Spleen (tissue), 11 donors: ENCODE data around the gene GOLT1A. TPM values are rescaled to one million over a fixed set of nuclear protein-coding genes. Genes with fewer than 3 reads are reported as not detected.
A peak's percentile ranks its signal among the peaks of the same experiment; 100 is the strongest.

Source experiments
- DNase-seq: peaks from one replicate; pipeline ENCODE4 v3.0.0-alpha.2; 2020
- H3K27ac ChIP-seq, 8 donors: fragments of 200-600 bp; sonication (generic) in 7 of 8; 1 replicate in 4 of 8; 2 replicates in 4 of 8; pipeline versions ENCODE4 v1.5.0 to v1.8.0; 2016 to 2021; ENCODE audit warnings: inconsistent platforms in 4 of 8, mild to moderate bottlenecking in 4 of 8, moderate library complexity in 1 of 8
- H3K27me3 ChIP-seq, 7 donors: fragments of 200-600 bp; sonication (generic) in 6 of 7; replicated peaks in 1 of 7; 1 replicate in 4 of 7; 2 replicates in 3 of 7; pipeline versions ENCODE4 v1.5.0 to v1.8.0; 2016 to 2021; ENCODE audit warnings: inconsistent platforms in 3 of 7, mild to moderate bottlenecking in 1 of 7
- H3K36me3 ChIP-seq, 6 donors: fragments of 200-600 bp; sonication (generic) in 5 of 6; 1 replicate in 4 of 6; 2 replicates in 2 of 6; pipeline versions ENCODE4 v1.5.0 to v1.8.0; 2016 to 2021; ENCODE audit warnings: inconsistent platforms in 2 of 6
- H3K4me1 ChIP-seq, 6 donors: fragments of 200-600 bp; sonication (generic) in 5 of 6; 1 replicate in 3 of 6; 2 replicates in 3 of 6; pipeline versions ENCODE4 v1.5.0 to v1.8.0; 2016 to 2021; ENCODE audit warnings: inconsistent platforms in 3 of 6
- H3K4me3 ChIP-seq, 8 donors: fragments of 200-600 bp; sonication (generic) in 7 of 8; 1 replicate in 4 of 8; 2 replicates in 4 of 8; pipeline versions ENCODE4 v1.5.0 to v1.8.0; 2016 to 2021; ENCODE audit warnings: inconsistent platforms in 4 of 8, mild to moderate bottlenecking in 4 of 8, moderate library complexity in 2 of 8
- H3K9me3 ChIP-seq, 8 donors: fragments of 200-600 bp; sonication (generic) in 7 of 8; 1 replicate in 4 of 8; 2 replicates in 4 of 8; pipeline versions ENCODE4 v1.5.0 to v1.8.0; 2016 to 2021; ENCODE audit warnings: inconsistent platforms in 4 of 8
- POLR2A ChIP-seq, 3 donors: fragments of 450-650 bp; IDR thresholded peaks; one replicate each; pipeline ENCODE4 v1.5.1; 2017; ENCODE audit warnings: antibody characterized with exemption in 3 of 3, mild to moderate bottlenecking in 1 of 3
- POLR2AphosphoS5 ChIP-seq, 3 donors: sonication (generic); formaldehyde crosslinking; IDR thresholded peaks; one replicate each; pipeline ENCODE4 v1.5.1; 2017; ENCODE audit warnings: antibody characterized with exemption in 3 of 3
- WGBS, 5 donors: extraction: QIAGEN DNeasy Blood & Tissue Kit in 3 of 5; methylation state at CpG; one replicate each; pipeline versions ENCODE4 v1.1.5 to v1.1.7; 2013 to 2018; 5-methylcytosine and 5-hydroxymethylcytosine counted together
- intact Hi-C: fragments of 100-400 bp; cut with DNase I; formaldehyde crosslinking; loops from one replicate; pipeline ENCODE4 v1.15.0; 2023; ENCODE audit warnings: low total_unique reads
- polyA plus RNA-seq, 3 donors: library from polyadenylated mRNA; stranded (reverse); fragments of 200-250 nt; gene quantifications; one replicate each; pipeline ENCODE4 v1.2.1, GENCODE V29; 2013
- total RNA-seq, 7 donors: library from RNA; depleted of rRNA in 3 of 7; stranded (reverse); fragments of >200 nt in 3 of 7; fragmentation: NEBNext Ultra II Directional in 4 of 7; extraction: Animal tissue kit (Norgen Biotek cat#: 25700) in 4 of 7; gene quantifications; one replicate each; pipeline versions ENCODE4 v1.1.0 to v1.2.1, GENCODE V29; 2016 to 2021
- TF ChIP-seq, protein P1 (sequence below), 11 experiments: fragments of 200-600 bp in 7 of 11; fragments of 450-650 bp in 4 of 11; sonication (generic) in 4 of 11; IDR thresholded peaks in 8 of 11; conservative IDR thresholded peaks in 3 of 11; 1 replicate in 7 of 11; 2 replicates in 4 of 11; pipeline versions ENCODE4 v1.4.0 to v1.8.0; 2016 to 2021; ENCODE audit warnings: antibody characterized with exemption in 11 of 11, inconsistent platforms in 4 of 11, mild to moderate bottlenecking in 1 of 11
- donor health status: healthy with polysubstance abuse.
- donor health status: DM: no; HTN: no; CAD: no; lungs with moderate emphysema.
- donor health status: DM: no; HTN: no; CAD: no.
- donor health status: Bipolar disorder and iron deficiency.
- donor health status: healthy.
- donor health status: DM: no; HTN: no; CAD: no.
- donor health status: DM: yes; HTN: yes; CAD: no.

Gene GOLT1A
- total and polyA plus RNA-seq, 10 donors, result 0.13 to 0.24 TPM; not detected in 8

DNA sequence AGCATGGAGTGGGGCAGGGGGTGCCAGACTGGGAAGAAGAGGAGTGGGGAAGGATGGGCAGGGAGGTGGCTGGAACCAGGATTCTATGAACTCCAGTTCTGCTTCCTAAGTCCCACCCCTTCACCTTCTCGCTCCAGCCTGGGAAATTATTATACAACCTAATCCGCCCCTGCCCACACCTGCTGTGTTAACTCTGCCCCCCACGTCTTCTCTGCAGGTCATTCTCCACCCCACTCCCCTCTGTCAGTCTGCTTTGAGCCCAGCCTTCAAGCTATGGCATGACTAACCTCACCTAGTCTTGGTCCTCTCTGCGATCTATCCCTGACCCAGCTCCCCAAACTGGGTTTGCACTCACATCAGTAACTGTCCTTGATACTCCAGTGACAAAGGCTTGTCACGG lies 46.0 kb upstream of the GOLT1A start:
- Histone ChIP-seq H3K4me3 (no peak overlapping the region), H3K27ac (no peak overlapping the region), H3K36me3 (no peaks in the 10 kb centered on the region), H3K4me1 (peaks cover 0 to 10% (median 7%) of the 10 kb centered on the region in 6 donors), H3K27me3 (no peaks in the 10 kb centered on the region), H3K9me3 (no peaks in the 10 kb centered on the region)
- 85 to 93% (median 91%) methylated on average over 5 of the region's 5 CpGs for WGBS, 5 donors
- intact Hi-C loops, result loop anchor here (10.0 kb wide), 1 partner anchor 105 kb away; no protein-coding TSS in a partner anchor
- no peak for DNase-seq
- TF ChIP-seq POLR2A (IDR thresholded peaks at IDR 0.05) (no peak), POLR2AphosphoS5 (IDR thresholded peaks at IDR 0.05) (no peak)
- TF ChIP-seq, protein P1, sequence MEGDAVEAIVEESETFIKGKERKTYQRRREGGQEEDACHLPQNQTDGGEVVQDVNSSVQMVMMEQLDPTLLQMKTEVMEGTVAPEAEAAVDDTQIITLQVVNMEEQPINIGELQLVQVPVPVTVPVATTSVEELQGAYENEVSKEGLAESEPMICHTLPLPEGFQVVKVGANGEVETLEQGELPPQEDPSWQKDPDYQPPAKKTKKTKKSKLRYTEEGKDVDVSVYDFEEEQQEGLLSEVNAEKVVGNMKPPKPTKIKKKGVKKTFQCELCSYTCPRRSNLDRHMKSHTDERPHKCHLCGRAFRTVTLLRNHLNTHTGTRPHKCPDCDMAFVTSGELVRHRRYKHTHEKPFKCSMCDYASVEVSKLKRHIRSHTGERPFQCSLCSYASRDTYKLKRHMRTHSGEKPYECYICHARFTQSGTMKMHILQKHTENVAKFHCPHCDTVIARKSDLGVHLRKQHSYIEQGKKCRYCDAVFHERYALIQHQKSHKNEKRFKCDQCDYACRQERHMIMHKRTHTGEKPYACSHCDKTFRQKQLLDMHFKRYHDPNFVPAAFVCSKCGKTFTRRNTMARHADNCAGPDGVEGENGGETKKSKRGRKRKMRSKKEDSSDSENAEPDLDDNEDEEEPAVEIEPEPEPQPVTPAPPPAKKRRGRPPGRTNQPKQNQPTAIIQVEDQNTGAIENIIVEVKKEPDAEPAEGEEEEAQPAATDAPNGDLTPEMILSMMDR (IDR thresholded peaks at IDR 0.05 in 8 of 11, conservative IDR thresholded peaks at IDR 0.05 in 3 of 11), result no peak

DNA sequence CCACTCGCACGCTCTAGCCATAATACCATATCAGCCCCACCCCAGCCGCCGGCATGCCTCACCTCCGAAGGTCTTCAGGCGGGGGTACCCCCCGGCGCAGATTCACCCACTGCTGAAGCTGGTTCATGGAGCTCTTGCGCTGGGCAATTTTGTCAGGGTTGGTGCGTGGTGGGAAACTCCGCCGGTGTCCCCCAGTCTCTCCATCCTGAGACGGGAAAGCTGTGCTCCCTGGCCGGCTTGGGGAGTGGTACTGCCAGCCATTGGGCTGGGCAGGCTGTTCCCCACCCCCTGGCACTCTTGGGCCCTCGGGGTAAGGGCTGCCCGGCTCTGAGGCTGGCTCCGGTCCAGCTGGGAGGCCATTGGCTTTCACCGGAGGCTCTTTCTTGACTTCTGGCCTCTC lies 45.4 kb upstream of the GOLT1A start:
- WGBS, 5 donors, result 86 to 96% (median 94%) methylated on average over 8 to 18 of the region's 18 CpGs
- peaks cover 0 to 5% (median 2%) of the 10 kb centered on the region in 6 donors for H3K4me1 ChIP-seq
- intact Hi-C loops, result loop anchor here (10.0 kb wide), 1 partner anchor 106 kb away; no protein-coding TSS in a partner anchor
- no peaks in the 10 kb centered on the region for H3K27me3 ChIP-seq
- H3K36me3 ChIP-seq, result no peaks in the 10 kb centered on the region
- H3K9me3 ChIP-seq, result no peaks in the 10 kb centered on the region
- H3K27ac ChIP-seq, result no peak overlapping the region
- TF ChIP-seq POLR2A (IDR thresholded peaks at IDR 0.05), result no peak
- no peak for TF ChIP-seq POLR2AphosphoS5 (IDR thresholded peaks at IDR 0.05)
- TF ChIP-seq, protein P1 (IDR thresholded peaks at IDR 0.05 in 8 of 11, conservative IDR thresholded peaks at IDR 0.05 in 3 of 11), result no peak
- no peak for DNase-seq
- no peak overlapping the region for H3K4me3 ChIP-seq

DNA sequence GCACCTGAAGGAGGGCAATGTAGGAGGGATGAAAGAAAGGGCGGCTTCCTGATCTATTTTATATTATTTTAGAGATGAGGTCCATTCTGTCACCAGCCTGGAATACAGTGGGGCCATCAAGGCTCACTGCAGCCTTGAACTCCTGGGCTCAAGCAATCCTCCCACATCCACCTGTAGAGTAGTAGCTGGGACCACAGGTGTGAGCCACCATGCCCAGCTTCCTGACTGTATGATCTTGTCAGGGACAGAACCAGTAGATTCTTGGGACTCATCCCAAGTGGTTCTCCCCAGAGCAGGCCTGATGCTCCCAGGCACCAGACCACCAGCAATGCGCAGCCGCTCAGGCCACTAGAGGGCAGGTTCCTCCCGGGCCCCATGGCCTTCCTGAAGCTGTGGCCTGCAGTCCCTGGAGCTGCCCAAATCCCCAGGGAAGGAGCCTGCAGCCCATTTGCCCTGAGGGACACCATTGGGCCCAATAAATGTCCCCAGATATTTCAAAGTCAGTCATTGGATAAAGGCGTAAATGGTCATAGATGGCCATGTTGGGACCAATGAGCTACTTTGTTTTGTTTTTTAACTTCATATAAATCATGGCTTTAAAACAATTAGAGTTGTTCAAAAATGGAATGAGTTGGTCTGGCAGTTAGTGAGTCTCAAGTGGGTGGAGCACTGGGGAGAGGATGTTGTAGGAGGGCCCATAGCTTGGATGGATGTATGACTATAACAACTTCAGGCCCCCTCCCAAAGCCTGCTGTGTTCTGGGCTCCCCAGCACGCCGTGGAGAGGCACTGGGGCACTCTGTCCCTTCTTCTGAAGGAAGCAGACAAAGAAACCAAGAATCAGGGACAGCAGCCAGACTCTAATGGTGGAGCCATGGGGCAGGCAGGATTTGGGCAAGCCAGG lies 44.7 kb upstream of the GOLT1A start:
- no peak for TF ChIP-seq POLR2A (IDR thresholded peaks at IDR 0.05)
- peak in 1 of 3 donors; percentile 17 for TF ChIP-seq POLR2AphosphoS5 (IDR thresholded peaks at IDR 0.05)
- TF ChIP-seq, protein P1 (IDR thresholded peaks at IDR 0.05 in 8 of 11, conservative IDR thresholded peaks at IDR 0.05 in 3 of 11), result peak; percentile 7 to 75 (median 60)
- WGBS, 5 donors, result 53 to 73% (median 68%) methylated on average over 5 to 7 of the region's 7 CpGs
- intact Hi-C loops, result loop anchor here (10.0 kb wide), 1 partner anchor 106 kb away; no protein-coding TSS in a partner anchor
- peak; percentile 84 for DNase-seq
- Histone ChIP-seq H3K4me3 (no peak overlapping the region), H3K27me3 (no peaks in the 10 kb centered on the region), H3K36me3 (no peaks in the 10 kb centered on the region), H3K27ac (no peak overlapping the region), H3K9me3 (no peaks in the 10 kb centered on the region), H3K4me1 (no peaks in the 10 kb centered on the region)

DNA sequence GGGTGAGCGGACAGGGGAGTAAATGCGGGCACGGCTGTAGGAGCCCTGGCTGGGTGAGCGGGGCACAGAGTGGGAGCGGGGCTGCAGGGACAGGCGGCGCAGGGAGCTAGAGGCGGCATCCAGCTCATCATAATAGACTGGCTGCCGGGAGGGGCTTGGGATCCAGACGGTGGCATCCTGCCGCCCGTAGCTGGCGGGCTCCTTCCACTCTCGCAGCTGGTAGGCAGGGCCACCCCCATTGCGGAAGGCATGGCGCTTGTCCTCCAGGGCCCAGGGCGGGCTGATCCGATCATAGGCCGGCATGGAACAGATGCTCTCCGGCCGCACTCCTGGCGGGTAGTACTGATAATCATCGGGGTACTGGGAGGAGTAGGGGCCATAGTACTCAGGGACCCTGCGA lies 43.7 kb upstream of the GOLT1A start:
- Histone ChIP-seq H3K36me3 (no peaks in the 10 kb centered on the region), H3K9me3 (no peaks in the 10 kb centered on the region), H3K27me3 (no peaks in the 10 kb centered on the region), H3K4me3 (no peak overlapping the region), H3K4me1 (no peaks in the 10 kb centered on the region), H3K27ac (no peak overlapping the region)
- TF ChIP-seq, protein P1 (IDR thresholded peaks at IDR 0.05 in 8 of 11, conservative IDR thresholded peaks at IDR 0.05 in 3 of 11), result no peak
- no peak for TF ChIP-seq POLR2AphosphoS5 (IDR thresholded peaks at IDR 0.05)
- 84 to 96% (median 95%) methylated on average over 18 to 24 of the region's 24 CpGs for WGBS, 5 donors
- DNase-seq, result no peak
- intact Hi-C loops, result loop anchor here (10.0 kb wide), 1 partner anchor 107 kb away; no protein-coding TSS in a partner anchor
